GM23248 (cell line): ENCODE results near the gene THSD4.

Experiments used
- EZH2 ChIP-seq: fragments of 200-600 bp; sonication (generic); IDR thresholded peaks from 2 replicates; pipeline ENCODE4 v1.6.1; 2018; ENCODE audit warnings: antibody characterized with exemption, mild to moderate bottlenecking; ENCODE audit not compliant: insufficient read depth, poor library complexity, severe bottlenecking
- EZH2phosphoT487 ChIP-seq: fragments of 200-600 bp; sonication (generic); IDR thresholded peaks from 2 replicates; pipeline ENCODE4 v1.6.1; 2018; ENCODE audit warnings: antibody characterized with exemption, moderate library complexity, mild to moderate bottlenecking, low read depth; ENCODE audit not compliant: insufficient read depth

GRCh38 chr15:71575474-71576045, 460.3 kb downstream of the THSD4 start:
- no peak for TF ChIP-seq EZH2
- no peak for TF ChIP-seq EZH2phosphoT487
